UCSD-AML1 (cell line): Measurements from ENCODE around the gene CTDSPL2.
"Not testable (repeated sequence)": the region's sequence is repeated elsewhere in the genome, so short reads cannot be mapped to it uniquely, and the experiment has no call there.

ENCODE experiments used
- DNase-seq: peaks from one replicate; lab custom pipeline; 2025; ENCODE audit not compliant: unreplicated experiment; lab: John Stamatoyannopoulos, UW

Gene CTDSPL2

GRCh38 chr15:44482090-44482489 lies 54.7 kb downstream of the CTDSPL2 start:
- no peak for DNase-seq

DNA sequence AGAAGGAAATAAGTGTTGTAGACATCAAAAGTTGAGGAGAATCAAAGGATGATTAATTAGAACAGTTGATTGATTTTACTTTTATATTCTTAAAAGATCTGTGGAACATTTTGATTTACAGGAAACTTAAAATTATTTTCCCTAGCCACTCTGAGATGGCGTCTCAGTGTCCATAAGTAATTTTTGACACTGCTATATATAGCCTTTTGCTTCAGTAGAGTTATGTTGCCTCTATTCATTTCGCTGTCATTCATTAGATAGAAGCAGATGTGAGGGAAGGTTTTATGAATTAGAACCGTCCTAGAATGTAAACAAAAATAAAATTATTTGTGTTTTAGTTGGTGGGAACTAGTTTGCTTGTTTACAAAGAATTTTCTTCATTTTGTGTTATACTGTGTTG lies 58.5 kb downstream of the CTDSPL2 start:
- no peak for DNase-seq

DNA sequence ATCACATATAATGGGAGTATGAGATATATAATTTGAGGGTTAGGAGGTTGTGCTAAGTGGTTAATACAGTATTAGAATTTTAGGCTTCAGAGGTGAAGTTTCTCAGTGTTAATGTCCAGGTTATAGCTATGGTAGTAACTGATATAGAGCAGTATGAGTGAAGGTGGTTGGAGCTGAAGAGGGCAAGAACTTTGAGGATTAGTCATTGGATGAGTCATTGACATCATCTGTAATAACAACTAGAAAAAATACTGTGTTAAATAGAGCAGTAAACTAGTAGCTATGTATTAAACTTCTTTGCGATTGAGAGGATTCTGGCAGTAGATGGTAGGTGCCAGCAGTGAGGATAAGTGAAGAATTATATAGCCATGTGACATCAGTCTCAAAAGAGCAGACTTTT lies 62.0 kb downstream of the CTDSPL2 start:
- no peak for DNase-seq

DNA sequence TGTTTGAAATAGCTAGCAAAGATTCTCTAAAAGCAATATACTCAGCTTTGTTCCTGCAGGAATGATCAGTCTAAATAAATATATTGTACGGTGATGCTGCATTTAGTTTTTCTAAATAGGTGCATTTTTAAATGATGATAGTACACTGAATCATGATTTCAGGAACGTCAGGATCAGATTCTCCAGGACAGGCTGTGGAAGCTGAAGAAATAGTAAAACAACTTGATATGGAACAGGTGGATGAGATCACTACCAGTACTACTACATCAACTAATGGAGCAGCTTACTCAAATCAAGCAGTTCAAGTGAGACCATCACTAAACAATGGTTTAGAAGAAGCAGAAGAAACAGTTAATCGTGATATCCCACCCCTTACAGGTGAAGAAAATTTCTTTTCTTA lies 63.2 kb downstream of the CTDSPL2 start:
- DNase-seq: no peak

GRCh38 chr15:44492040-44492439 lies 64.6 kb downstream of the CTDSPL2 start:
- no peak for DNase-seq

- no peak for DNase-seq
These were observed 65.2 kb downstream of the CTDSPL2 start for GRCh38 chr15:44492672-44493071.

DNA sequence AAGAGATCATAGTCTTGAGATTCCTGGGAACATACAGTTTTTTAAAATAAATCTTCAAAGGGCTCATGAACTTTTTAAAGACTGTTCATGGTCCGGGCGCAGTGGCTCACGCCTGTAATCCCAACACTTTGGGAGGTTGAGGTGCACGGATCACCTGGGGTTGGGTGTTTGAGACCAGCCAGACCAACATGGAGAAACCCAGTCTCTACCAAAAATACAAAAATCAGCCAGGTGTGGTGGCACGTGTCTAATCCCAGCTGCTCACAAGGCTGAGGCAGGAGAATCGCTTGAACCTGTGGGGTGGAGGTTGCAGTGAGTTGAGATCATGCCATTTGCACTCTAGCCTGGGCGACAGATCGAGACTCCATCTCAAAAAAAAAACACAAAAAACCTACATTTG lies 68.1 kb downstream of the CTDSPL2 start:
- no peak for DNase-seq

- no peak for DNase-seq
These were observed 73.1 kb downstream of the CTDSPL2 start for GRCh38 chr15:44500555-44500954.

DNA sequence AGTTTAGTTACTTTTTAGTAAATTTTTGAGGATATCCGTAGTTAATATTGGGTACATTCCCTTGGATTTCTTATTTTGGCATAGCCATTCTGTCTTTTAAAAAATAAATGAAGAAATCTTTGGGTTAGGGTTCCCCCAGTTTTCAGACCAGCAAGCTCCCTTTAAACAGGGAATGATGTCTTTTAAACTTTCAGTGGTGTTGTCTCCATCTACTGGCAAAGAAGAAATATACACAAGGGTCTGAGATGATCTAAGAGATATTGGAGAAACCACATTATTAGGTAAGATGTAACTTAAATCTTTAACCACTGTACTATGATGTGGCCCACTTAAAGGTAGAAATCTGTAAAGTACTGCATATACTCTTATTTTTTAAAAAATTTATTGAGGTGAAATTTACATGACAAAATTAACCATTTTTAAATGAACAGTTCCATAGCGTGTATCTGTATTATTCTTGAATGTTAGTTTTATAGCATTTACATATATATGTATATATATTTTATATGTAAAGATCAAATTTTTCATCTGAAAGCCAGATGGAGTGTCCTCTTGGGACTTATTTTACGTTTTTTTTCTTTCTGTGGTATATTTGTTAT lies 74.4 kb downstream of the CTDSPL2 start:
- DNase-seq: no peak

DNA sequence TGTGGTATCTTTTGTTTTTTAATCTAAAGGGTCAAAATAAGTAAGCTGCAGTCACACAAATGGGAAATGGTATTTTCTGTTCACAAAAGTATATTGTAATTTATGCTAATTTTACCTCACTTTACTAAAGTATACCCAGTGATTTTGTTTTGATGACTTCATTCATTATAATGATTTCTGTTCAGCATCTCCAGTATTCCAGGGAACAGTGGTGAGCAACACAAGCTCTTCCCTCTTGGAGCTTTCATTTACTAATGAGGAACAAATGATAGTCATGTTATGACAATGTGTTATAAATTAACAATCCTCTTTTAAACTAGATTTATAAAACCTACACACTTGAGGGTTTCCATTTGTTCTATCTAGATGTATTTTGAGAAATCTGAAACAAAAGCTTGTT lies 89.0 kb downstream of the CTDSPL2 start:
- no peak for DNase-seq

GRCh38 chr15:44519537-44519936 lies 92.1 kb downstream of the CTDSPL2 start:
- no peak for DNase-seq

DNA sequence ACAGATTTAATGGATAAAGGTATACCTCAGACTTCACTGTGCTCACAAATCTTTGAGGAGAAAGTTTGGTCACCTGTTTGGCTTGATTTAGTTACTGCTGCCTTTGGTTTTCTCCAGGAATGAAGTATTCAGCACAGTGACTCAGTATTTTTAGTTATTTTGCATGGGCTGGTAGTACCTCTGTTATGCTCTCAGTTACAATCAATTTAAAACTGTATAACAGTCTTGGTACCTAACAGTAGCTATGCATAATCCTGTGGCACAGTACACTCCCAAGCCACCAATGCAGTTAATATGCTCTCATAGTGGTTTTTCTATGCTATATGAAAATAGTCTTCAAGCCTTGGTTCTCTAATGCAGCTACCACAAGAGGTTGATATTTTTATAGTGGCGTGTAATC lies 97.6 kb downstream of the CTDSPL2 start:
- no peak for DNase-seq

DNA sequence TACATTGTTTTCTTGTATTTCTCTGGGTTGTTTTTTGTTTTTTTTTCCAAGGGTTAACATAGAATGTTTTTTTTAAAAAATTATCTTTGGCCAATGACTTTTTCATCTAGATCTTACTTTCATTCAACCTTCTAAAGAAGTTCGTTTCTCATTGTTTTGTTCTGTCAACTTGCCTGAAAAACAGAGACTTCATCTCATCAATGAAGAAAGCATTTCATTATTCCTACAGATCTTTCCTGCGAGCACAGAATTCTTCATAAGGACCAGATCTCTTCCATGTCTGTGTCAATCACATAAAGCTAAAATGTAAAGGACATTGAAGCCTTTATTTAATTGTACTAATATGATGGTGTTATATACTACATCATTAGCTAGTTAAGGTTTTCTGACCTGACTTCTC lies 99.8 kb downstream of the CTDSPL2 start:
- no peak for DNase-seq

DNA sequence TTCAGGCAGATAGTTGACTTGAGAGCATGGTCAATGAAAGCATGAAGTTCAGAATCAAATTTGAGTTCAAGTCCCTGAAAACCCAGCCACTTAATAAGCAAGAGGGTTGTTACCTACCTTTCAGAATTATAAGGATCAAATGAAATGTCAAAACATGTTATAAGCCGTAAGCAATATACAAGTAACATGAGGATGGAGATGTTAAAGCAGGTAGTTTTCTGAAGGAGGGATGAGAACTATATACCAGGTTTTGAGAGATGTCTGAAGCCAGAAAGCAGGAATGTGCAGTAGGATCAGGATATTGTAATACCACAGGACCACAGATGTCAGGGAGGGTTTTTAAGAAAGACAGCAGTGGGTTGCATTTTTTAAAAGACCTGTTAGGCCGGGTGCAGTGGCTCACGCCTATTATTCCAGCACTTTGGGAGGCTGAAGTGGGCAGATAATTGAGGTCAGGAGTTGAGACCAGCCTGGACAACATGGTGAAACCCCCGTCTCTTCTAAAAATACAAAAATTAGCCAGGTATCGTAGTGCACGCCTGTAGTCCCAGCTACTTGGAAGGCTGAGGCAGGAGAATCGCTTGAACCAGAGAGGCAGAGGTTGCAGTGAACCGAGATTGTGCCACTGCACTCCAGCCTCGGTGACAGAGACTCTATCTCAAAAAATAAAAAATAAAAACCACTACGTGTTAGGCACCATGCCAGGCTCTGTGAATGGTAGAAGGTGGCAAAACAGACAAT lies 102.6 kb downstream of the CTDSPL2 start:
- DNase-seq: no peak

DNA sequence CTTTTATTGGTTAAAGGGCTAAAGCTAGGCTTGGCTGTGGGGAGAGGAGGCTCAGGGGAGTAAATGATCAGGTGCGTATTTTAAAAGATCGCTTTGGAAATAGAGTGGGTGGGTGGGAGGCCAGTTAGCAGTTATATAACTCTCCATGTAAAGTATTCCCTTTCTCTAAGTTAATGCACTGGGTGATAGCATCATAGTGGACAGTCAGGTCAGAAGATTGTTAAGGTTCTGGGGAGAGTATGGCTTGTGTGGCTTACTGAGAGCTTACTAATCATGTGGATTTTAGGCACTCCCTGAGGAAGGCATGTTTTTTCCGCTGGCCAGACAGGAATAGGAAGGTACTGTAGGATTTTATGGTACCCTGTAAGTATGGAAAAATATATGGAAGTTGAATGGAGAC lies 103.2 kb downstream of the CTDSPL2 start:
- DNase-seq: no peak

- not testable (repeated sequence) for DNase-seq
These were observed 104.8 kb downstream of the CTDSPL2 start for GRCh38 chr15:44532275-44532674.

DNA sequence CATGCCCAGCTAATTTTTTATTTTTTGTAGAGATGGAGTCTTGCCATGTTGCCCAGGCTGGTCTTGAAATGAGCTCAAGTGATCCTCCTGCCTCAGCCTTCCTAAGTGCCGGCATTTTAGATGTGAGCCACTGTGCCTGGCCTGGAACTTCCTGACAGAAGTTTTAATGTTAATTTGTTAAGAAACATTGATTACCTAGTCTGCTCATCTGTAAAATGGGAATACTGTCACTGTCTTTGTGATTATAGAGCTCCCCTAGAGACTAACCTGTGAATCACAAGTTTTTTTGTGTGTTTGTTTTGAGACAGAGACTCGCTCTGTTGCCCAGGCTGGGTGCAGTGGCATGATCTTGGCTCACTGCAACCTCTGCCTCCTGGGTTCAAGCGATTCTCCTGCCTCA lies 105.3 kb downstream of the CTDSPL2 start:
- DNase-seq: no peak

DNA sequence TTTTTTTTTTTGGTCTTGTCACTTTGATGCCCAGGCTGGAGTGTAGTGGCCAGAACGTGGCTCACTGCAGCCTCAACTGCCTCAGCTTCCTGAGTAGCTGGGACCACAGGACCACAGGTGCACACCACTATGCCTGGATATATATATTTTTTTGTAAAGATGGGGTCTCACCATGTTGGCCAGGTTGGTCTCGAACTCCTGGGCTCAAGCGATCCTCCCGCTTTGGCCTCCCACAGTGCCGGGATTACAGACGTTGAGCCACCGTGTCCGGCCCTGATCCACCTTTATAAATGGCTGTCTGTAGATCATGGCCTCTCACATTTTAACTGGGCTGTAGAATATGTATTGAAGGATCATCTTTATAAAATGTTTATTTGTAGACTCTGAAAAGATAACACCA lies 107.7 kb downstream of the CTDSPL2 start:
- DNase-seq: no peak

DNA sequence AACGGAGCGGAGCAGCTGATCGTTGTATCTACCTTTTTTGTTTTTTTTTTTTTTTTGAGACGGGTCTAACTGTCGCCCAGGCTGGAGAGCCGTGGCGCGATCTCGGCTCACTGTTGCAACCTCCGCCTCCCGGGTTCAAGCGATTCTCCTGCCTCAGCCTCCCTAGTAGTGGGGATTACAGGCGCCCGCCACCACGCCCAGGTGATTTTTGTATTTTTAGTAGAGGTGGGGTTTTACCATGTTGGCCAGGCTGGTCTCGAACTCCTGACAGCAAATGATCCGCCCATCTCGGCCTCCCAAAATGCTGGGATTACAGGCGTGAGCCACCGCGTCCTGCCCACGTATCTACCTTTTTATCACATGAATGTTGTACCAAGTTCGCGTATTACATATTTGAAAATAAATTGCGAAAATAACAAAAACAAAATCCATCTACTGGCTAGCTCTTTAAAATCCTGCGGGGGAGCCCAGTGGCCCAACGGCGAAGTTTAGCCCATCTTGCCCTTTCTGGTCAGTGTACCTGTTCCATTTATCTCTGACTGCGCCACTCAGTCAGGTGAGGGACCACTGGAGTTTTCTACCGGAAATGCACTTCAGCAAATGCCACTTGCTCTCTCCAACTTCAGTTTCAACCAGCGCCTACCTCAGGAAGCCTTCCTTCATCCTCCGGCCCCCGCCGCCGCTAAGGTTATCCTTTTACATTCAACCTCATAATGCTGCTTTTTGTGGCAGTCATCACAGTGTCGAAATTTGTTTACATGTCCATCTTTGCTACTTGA lies 108.3 kb downstream of the CTDSPL2 start:
- DNase-seq: peak; percentile 36

- peak; percentile 96 for DNase-seq
These were observed 109.0 kb downstream of the CTDSPL2 start for GRCh38 chr15:44536302-44536961.

DNA sequence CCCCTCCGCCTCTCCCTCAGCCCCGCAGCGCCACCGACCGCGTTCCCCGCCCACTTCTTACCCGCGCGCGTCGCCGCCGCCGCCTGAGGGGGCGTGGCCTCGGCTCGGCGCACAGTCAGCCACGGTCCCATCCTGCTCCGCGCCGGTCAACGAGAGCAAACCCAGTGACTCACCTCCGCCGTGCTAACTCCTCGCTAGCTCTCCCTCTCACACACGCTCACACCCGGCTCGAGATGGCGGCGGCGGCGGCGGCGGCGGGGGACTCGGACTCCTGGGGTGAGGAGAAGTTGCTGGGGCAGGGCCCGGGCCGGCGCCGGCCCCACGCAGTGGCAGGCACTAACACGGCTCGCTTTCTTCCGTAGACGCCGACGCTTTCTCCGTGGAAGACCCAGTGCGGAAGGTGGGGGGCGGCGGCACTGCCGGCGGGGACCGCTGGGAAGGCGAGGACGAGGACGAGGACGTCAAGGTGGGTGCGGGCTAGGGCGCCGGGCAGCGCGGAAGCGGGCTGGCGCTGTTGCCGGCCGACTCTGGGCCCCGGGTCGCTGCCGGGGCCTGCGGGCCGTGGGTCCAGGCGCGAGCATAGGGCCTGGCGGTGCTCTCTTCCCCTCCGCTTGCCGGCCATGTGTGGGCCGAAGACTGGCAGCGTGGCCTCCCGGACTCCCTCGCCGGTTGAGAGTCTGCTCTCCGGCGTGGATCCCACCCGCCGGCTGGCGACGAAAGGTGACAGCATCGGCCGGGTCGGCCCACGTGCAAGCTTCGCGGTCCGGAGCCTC lies 109.7 kb downstream of the CTDSPL2 start, which contains the start of gene EIF3J:
Gene EIF3J (plus strand): TSS at position 186 of the 773 bp plus-strand sequence. CDS start 48 bp downstream, at position 234.
- peak; percentile 96 for DNase-seq
